K562 (cell line): ENCODE measurements around the gene SLCO3A1. TPM values are rescaled to one million over a fixed set of nuclear protein-coding genes. Genes with fewer than 3 reads are reported as not detected.
A peak's percentile ranks its signal among the peaks of the same experiment; 100 is the strongest.

Experiments
- ATAC-seq: fragments of 200-7000 bp; cut with Tn5 transposase; 3 replicates; pipeline ENCODE4 v1.9.1; 2020; ENCODE audit warnings: moderate library complexity
- BruUV-seq: library from RNA; stranded (reverse); fragments of 400-500 nt; replicated peaks from 2 replicates; lab custom pipeline; 2021; lab: Mats Ljungman, UMichigan
- CTCF ChIA-PET: fragments of 300-600 bp; formaldehyde crosslinking; extraction: SDS; loops from one replicate; lab custom pipeline; 2021; ENCODE audit warnings: low intra/inter-chr PET ratio; lab: Yijun Ruan, JAX
- POLR2A ChIA-PET: fragments of 300-600, 350-650 bp; sonication (Branson Sonifier 250); formaldehyde crosslinking; extraction: SDS; loops from one replicate; lab custom pipeline; 2021; ENCODE audit warnings: antibody characterized with exemption, inconsistent platforms; lab: Yijun Ruan, JAX
- DNase-seq, 4 experiments: peaks; one replicate each; pipeline versions ENCODE4 v3.0.0 to v3.0.0-alpha.2; 2011 to 2018; ENCODE audit warnings: low spot score in 3 of 4, mixed read lengths in 3 of 4; ENCODE audit errors: extremely low read depth in 1 of 4
- FAIRE-seq: peaks from 2 replicates; lab custom pipeline; 2011; peaks lifted over from hg19 to GRCh38; lab: Jason Lieb, UNC
- H2AFZ ChIP-seq: 2 replicates; pipeline ENCODE4 v1.6.0; 2011; ENCODE audit warnings: low read depth, low read length, control low read depth, inconsistent platforms
- H3K27ac ChIP-seq: fragments of 200-600 bp; 3 replicates; pipeline ENCODE4 v1.8.0; 2011; ENCODE audit warnings: low read depth, mild to moderate bottlenecking, control low read depth, inconsistent platforms, low read length, moderate library complexity, mixed read lengths; ENCODE audit errors: extremely low read depth
- H3K27me3 ChIP-seq, 2 experiments: fragments of 300-600 bp in 1 of 2; 2 replicates in 1 of 2; 3 replicates in 1 of 2; pipeline versions ENCODE4 v1.6.0 to v1.8.0; 2011; ENCODE audit warnings: inconsistent platforms in 2 of 2, low read length in 2 of 2, mild to moderate bottlenecking in 1 of 2, mixed read lengths in 1 of 2, moderate library complexity in 1 of 2; ENCODE audit not compliant: control insufficient read depth in 2 of 2, insufficient read depth in 2 of 2
- H3K36me3 ChIP-seq: fragments of 300-600 bp; 3 replicates; pipeline ENCODE4 v1.8.0; 2011; ENCODE audit warnings: mild to moderate bottlenecking, low read length, inconsistent platforms; ENCODE audit not compliant: control insufficient read depth, insufficient read depth
- H3K4me1 ChIP-seq, 2 experiments: fragments of 200-600 bp in 1 of 2; replicated peaks in 1 of 2; 2 replicates in 1 of 2; 3 replicates in 1 of 2; pipeline versions ENCODE4 v1.5.1 to v1.8.0; 2011; ENCODE audit warnings: inconsistent platforms in 2 of 2, low read length in 2 of 2, mild to moderate bottlenecking in 1 of 2, mixed read lengths in 1 of 2, moderate library complexity in 1 of 2; ENCODE audit not compliant: control insufficient read depth in 2 of 2, insufficient read depth in 2 of 2
- H3K4me2 ChIP-seq: 2 replicates; pipeline ENCODE4 v1.6.1; 2011; ENCODE audit warnings: low read length, control low read depth, inconsistent platforms, mixed read lengths; ENCODE audit not compliant: insufficient read depth
- H3K4me3 ChIP-seq: fragments of 200-600 bp; sonication (generic), shearing (Covaris generic); 2 replicates; pipeline ENCODE4 v1.5.1; 2016; ENCODE audit warnings: control low read depth, inconsistent platforms
- H3K79me2 ChIP-seq: fragments of 200-600 bp; 3 replicates; pipeline ENCODE4 v1.8.0; 2011; ENCODE audit warnings: low read length, inconsistent platforms; ENCODE audit not compliant: control insufficient read depth, insufficient read depth
- H3K9ac ChIP-seq, 2 experiments: 2 replicates each; pipeline versions ENCODE4 v1.6.0 to v1.6.1; 2011; ENCODE audit warnings: low read depth in 2 of 2, low read length in 2 of 2, control low read depth in 1 of 2, inconsistent platforms in 1 of 2, mild to moderate bottlenecking in 1 of 2, mixed read lengths in 1 of 2; ENCODE audit not compliant: insufficient read depth in 1 of 2
- H3K9me1 ChIP-seq: one replicate; pipeline ENCODE4 v1.6.0; 2011; ENCODE audit warnings: inconsistent platforms, mild to moderate bottlenecking, low read length, moderate library complexity; ENCODE audit not compliant: control insufficient read depth, insufficient read depth
- H3K9me3 ChIP-seq: replicated peaks from 2 replicates; pipeline ENCODE4 v1.5.1; 2011; ENCODE audit warnings: low read depth, low read length, inconsistent platforms; ENCODE audit not compliant: control insufficient read depth, insufficient read depth
- H4K20me1 ChIP-seq: replicated peaks from 2 replicates; pipeline ENCODE4 v1.6.1; 2011; ENCODE audit warnings: low read length, inconsistent platforms, mixed read lengths; ENCODE audit not compliant: control insufficient read depth, insufficient read depth
- CC2D1A ChIP-seq: fragments of 450-650 bp; IDR thresholded peaks from 2 replicates; pipeline ENCODE4 v1.6.1; 2017; ENCODE audit warnings: mild to moderate bottlenecking
- EP400 ChIP-seq: fragments of 450-650 bp; IDR thresholded peaks from 2 replicates; pipeline ENCODE4 v1.6.1; 2017; ENCODE audit warnings: antibody characterized with exemption, mild to moderate bottlenecking, moderate library complexity
- GTF2A2 ChIP-seq: IDR thresholded peaks from 2 replicates; pipeline ENCODE4 v1.6.1; 2016; ENCODE audit warnings: mild to moderate bottlenecking, missing genetic modification characterization, missing compliant biosample characterization
- MCM5 ChIP-seq: fragments of 450-650 bp; IDR thresholded peaks from 2 replicates; pipeline ENCODE4 v1.6.1; 2016; ENCODE audit warnings: low read depth
- MYC ChIP-seq, 2 experiments: fragments of 250-450 bp in 1 of 2; sonication (Bioruptor Pico) in 1 of 2; IDR thresholded peaks; 2 replicates each; pipeline versions ENCODE4 v1.5.1 to v1.6.1; 2012 to 2021; ENCODE audit warnings: low read depth in 2 of 2, borderline replicate concordance in 1 of 2, improper control_type of control experiment in 1 of 2, low read length in 1 of 2, mild to moderate bottlenecking in 1 of 2, moderate library complexity in 1 of 2
- TCF7L2 ChIP-seq: fragments of 150-350 bp; IDR thresholded peaks from 2 replicates; pipeline ENCODE4 v1.6.1; 2016; ENCODE audit warnings: low read depth, mild to moderate bottlenecking, low read length, moderate library complexity
- ZNF134 ChIP-seq: fragments of 250-450 bp; sonication (Bioruptor Pico); conservative IDR thresholded peaks from 2 replicates; pipeline ENCODE4 v1.4.0; 2020
- ZNF212 ChIP-seq: fragments of 450-650 bp; formaldehyde crosslinking; IDR thresholded peaks from 2 replicates; pipeline ENCODE4 v1.4.0; 2020; ENCODE audit warnings: mild to moderate bottlenecking
- ZNF764 ChIP-seq: fragments of 250-450 bp; sonication (Bioruptor Pico); IDR thresholded peaks from 2 replicates; pipeline ENCODE4 v1.4.0; 2020; ENCODE audit warnings: low read depth, mild to moderate bottlenecking, moderate library complexity
- WGBS: fragments of 100-300 bp; shearing (Covaris generic); methylation state at CpG from one replicate; pipeline ENCODE4 v1.1.6; 2016; ENCODE audit warnings: low coverage, mixed read lengths; ENCODE audit not compliant: insufficient coverage; ENCODE audit errors: missing lambda C conversion rate; 5-methylcytosine and 5-hydroxymethylcytosine counted together
- in situ Hi-C: fragments of 300-500 bp; cut with MboI; formaldehyde crosslinking; loops from 4 replicates; pipeline ENCODE4 v1.15.0; 2018; ENCODE audit warnings: inconsistent platforms, mixed read lengths
- intact Hi-C: fragments of 100-400 bp; cut with micrococcal nuclease; formaldehyde crosslinking; loops from 2 replicates; pipeline ENCODE4 v1.14.2; 2022
- polyA plus RNA-seq, 8 experiments: library from polyadenylated mRNA; depleted of rRNA in 4 of 8; stranded (reverse) in 5 of 8; unstranded in 3 of 8; fragments of >200 nt; fragmentation: Nextera tagmentation in 2 of 8; fragmentation: Illumina TruSeq in 1 of 8; extraction: Ambion mirVana in 2 of 8; extraction: Trizol in 1 of 8; gene quantifications; 2 replicates each; pipeline versions ENCODE4 v1.2.1 to v1.2.3, GENCODE V29; 2011 to 2014; ENCODE audit warnings: inconsistent platforms in 1 of 8, missing spikeins in 1 of 8
- total RNA-seq, 7 experiments: library from RNA; depleted of rRNA in 6 of 7; stranded (reverse); fragments of >200 nt in 6 of 7; fragmentation: Illumina TruSeq in 2 of 7; extraction: Trizol in 2 of 7; gene quantifications; 2 replicates each; pipeline versions ENCODE4 v1.2.1 to v1.2.3, GENCODE V29; 2011 to 2021; ENCODE audit warnings: low replicate concordance in 1 of 7
- TF ChIP-seq, protein P1 (sequence below): fragments of 450-650 bp; IDR thresholded peaks from 2 replicates; pipeline ENCODE4 v1.6.1; 2014; ENCODE audit warnings: low read depth, mild to moderate bottlenecking, moderate library complexity, borderline replicate concordance
- TF ChIP-seq, protein P2 (sequence below), 2 experiments: IDR thresholded peaks; 2 replicates each; pipeline ENCODE4 v1.6.1; 2011; ENCODE audit warnings: borderline replicate concordance in 1 of 2, control low read depth in 1 of 2, low read depth in 1 of 2, low read length in 1 of 2, mild to moderate bottlenecking in 1 of 2, mixed read lengths in 1 of 2, moderate library complexity in 1 of 2; ENCODE audit not compliant: insufficient read depth in 1 of 2, insufficient read length in 1 of 2, poor library complexity in 1 of 2, severe bottlenecking in 1 of 2; ENCODE audit errors: extremely low read depth in 1 of 2
- TF ChIP-seq, protein P3 (sequence below), 3 experiments: IDR thresholded peaks in 2 of 3; conservative IDR thresholded peaks in 1 of 3; 2 replicates each; pipeline ENCODE4 v1.5.1; 2011 to 2012; ENCODE audit warnings: low read length in 3 of 3, mild to moderate bottlenecking in 3 of 3, control low read depth in 2 of 3, improper control_type of control experiment in 1 of 3, inconsistent platforms in 1 of 3, low read depth in 1 of 3, mixed read lengths in 1 of 3, moderate library complexity in 1 of 3; ENCODE audit not compliant: insufficient read depth in 2 of 3

SLCO3A1 gene
- total and polyA plus RNA-seq, 9 of the 15 experiments (the other 6 are each of a cell fraction or from before 2014, with no cell fraction given): 0.01 to 0.84 (median 0.06) TPM; not detected in 3

DNA sequence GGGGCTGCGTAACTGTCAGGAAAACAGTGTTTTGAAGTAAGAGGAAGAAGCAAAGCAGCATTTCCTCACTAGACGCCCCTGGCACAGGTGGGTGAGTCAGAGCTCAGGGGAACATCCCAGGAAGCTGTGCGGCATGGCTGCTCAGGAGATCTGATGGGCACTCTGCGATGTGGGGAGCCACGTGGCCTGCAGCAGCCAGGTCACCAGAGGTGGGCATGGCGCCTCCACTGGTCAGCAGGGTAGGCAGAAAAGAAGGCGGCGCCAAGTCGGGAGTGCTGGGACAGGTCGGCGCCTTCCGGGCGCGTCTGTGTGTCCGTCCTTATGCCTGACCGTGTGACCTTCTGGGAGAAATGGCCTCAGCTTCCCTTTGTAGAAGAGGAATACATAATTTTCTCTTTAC lies 290.3 kb downstream of the SLCO3A1 start:
- H3K27ac ChIP-seq: no peak overlapping the region
- H3K4me1 ChIP-seq: peaks cover 0 to 4% of the 10 kb centered on the region in 2 experiments; a peak in 1 of 5 replicates
- H3K9me1 ChIP-seq: no peaks in the 10 kb centered on the region
- peaks cover 0 to 10% of the 10 kb centered on the region in 2 experiments; a peak in 2 of 5 replicates for H3K27me3 ChIP-seq
- intact Hi-C loops: no loop called here
- ChIA-PET CTCF (no interaction called here), POLR2A (interaction anchor here (0.8 kb wide), 1 partner anchor 11 kb away, joined by 3 read pairs; no protein-coding TSS in a partner anchor)
- no peak overlapping the region for H3K4me3 ChIP-seq
- H3K9ac ChIP-seq: no peak overlapping the region
- DNase-seq: peak; percentile 9 to 20 (median 10)
- BruUV-seq: no TSS peak
- 6% methylated on average over 16 of the region's 16 CpGs for WGBS
- in situ Hi-C loops: no loop called here
- H3K4me2 ChIP-seq: peak overlapping the region; percentile 10; the same call in 1 of the 2 replicates
- ATAC-seq: peak; percentile 91
- no peaks in the 10 kb centered on the region for H3K79me2 ChIP-seq
- H4K20me1 ChIP-seq: no peaks in the 10 kb centered on the region
- no peak for FAIRE-seq
- no peaks in the 10 kb centered on the region for H3K36me3 ChIP-seq
- peak overlapping the region; percentile 54 for H2AFZ ChIP-seq
- no peaks in the 10 kb centered on the region for H3K9me3 ChIP-seq
- TF ChIP-seq, protein P1, sequence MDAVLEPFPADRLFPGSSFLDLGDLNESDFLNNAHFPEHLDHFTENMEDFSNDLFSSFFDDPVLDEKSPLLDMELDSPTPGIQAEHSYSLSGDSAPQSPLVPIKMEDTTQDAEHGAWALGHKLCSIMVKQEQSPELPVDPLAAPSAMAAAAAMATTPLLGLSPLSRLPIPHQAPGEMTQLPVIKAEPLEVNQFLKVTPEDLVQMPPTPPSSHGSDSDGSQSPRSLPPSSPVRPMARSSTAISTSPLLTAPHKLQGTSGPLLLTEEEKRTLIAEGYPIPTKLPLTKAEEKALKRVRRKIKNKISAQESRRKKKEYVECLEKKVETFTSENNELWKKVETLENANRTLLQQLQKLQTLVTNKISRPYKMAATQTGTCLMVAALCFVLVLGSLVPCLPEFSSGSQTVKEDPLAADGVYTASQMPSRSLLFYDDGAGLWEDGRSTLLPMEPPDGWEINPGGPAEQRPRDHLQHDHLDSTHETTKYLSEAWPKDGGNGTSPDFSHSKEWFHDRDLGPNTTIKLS: peak; percentile 42; the same call in 1 of the 2 replicates
- TF ChIP-seq MYC (IDR thresholded peaks at IDR 0.05; ENCODE audit: low read depth, low read length) (peak; percentile 78), MYC (CRISPR knock-in tag; IDR thresholded peaks at IDR 0.05; ENCODE audit: borderline replicate concordance, low read depth) (no peak), ZNF764 (CRISPR knock-in tag) (no peak), CC2D1A (no peak), GTF2A2 (tag) (no peak), MCM5 (no peak), EP400 (0 out of 2 replicates have a peak, but pooled peaks have one; percentile 32), ZNF134 (no peak), TCF7L2 (no peak), ZNF212 (no peak)
- TF ChIP-seq, protein P2, sequence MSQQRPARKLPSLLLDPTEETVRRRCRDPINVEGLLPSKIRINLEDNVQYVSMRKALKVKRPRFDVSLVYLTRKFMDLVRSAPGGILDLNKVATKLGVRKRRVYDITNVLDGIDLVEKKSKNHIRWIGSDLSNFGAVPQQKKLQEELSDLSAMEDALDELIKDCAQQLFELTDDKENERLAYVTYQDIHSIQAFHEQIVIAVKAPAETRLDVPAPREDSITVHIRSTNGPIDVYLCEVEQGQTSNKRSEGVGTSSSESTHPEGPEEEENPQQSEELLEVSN (IDR thresholded peaks at IDR 0.05; ENCODE audit: borderline replicate concordance in 1 of 2, extremely low read depth in 1 of 2, insufficient read depth in 1 of 2, insufficient read length in 1 of 2, low read depth in 1 of 2, low read length in 1 of 2, poor library complexity in 1 of 2, severe bottlenecking in 1 of 2): peak in 1 of 2 experiments; percentile 12
- TF ChIP-seq, protein P3, sequence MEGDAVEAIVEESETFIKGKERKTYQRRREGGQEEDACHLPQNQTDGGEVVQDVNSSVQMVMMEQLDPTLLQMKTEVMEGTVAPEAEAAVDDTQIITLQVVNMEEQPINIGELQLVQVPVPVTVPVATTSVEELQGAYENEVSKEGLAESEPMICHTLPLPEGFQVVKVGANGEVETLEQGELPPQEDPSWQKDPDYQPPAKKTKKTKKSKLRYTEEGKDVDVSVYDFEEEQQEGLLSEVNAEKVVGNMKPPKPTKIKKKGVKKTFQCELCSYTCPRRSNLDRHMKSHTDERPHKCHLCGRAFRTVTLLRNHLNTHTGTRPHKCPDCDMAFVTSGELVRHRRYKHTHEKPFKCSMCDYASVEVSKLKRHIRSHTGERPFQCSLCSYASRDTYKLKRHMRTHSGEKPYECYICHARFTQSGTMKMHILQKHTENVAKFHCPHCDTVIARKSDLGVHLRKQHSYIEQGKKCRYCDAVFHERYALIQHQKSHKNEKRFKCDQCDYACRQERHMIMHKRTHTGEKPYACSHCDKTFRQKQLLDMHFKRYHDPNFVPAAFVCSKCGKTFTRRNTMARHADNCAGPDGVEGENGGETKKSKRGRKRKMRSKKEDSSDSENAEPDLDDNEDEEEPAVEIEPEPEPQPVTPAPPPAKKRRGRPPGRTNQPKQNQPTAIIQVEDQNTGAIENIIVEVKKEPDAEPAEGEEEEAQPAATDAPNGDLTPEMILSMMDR (IDR thresholded peaks at IDR 0.05 in 2 of 3, conservative IDR thresholded peaks at IDR 0.05 in 1 of 3; ENCODE audit: insufficient read depth in 2 of 3, low read depth in 1 of 3, low read length in 3 of 3): 0 out of 6 replicates have a peak, but pooled peaks of 1 of the 3 experiments have one; percentile 15
